Measurements from ENCODE around the gene ARID3A.
"Not testable (repeated sequence)": the region's sequence is repeated elsewhere in the genome, so short reads cannot be mapped to it uniquely, and the experiment has no call there.

The ARID3A gene

GRCh38 chr19:945401-946252 lies 19.8 kb downstream of the ARID3A start:
- DNase-seq (ENCODE audit: low read depth in 2 of 3, low spot score in 1 of 3), result no peak

- no peak for DNase-seq (ENCODE audit: low read depth in 2 of 3, low spot score in 1 of 3)
Observed at GRCh38 chr19:947090-947706, 21.4 kb downstream of the ARID3A start.

- no peak for DNase-seq (ENCODE audit: low read depth in 2 of 3, low spot score in 1 of 3)
Observed at GRCh38 chr19:947707-948539, 22.1 kb downstream of the ARID3A start.

- DNase-seq (ENCODE audit: low read depth in 2 of 3, low spot score in 1 of 3), result no peak
Observed at GRCh38 chr19:948842-949496, 23.1 kb downstream of the ARID3A start.

GRCh38 chr19:950352-951066 lies 24.7 kb downstream of the ARID3A start:
- no peak for DNase-seq (ENCODE audit: low read depth in 2 of 3, low spot score in 1 of 3)

- no peak for DNase-seq (ENCODE audit: low read depth in 2 of 3, low spot score in 1 of 3)
Observed at GRCh38 chr19:952049-952679, 26.3 kb downstream of the ARID3A start.

- DNase-seq (ENCODE audit: low read depth in 2 of 3, low spot score in 1 of 3), result no peak
Observed at GRCh38 chr19:952680-953444, 27.0 kb downstream of the ARID3A start.

- no peak for DNase-seq (ENCODE audit: low read depth in 2 of 3, low spot score in 1 of 3)
Observed at GRCh38 chr19:953445-954271, 27.8 kb downstream of the ARID3A start.

- DNase-seq (ENCODE audit: low read depth in 2 of 3, low spot score in 1 of 3), result no peak
Observed at GRCh38 chr19:954272-954671, 28.4 kb downstream of the ARID3A start.

- DNase-seq (ENCODE audit: low read depth in 2 of 3, low spot score in 1 of 3), result no peak
Observed at GRCh38 chr19:954672-955494, 29.0 kb downstream of the ARID3A start.

- DNase-seq (ENCODE audit: low read depth in 2 of 3, low spot score in 1 of 3), result no peak
Observed at GRCh38 chr19:955803-956765, 30.2 kb downstream of the ARID3A start.

GRCh38 chr19:956766-957440 lies 31.1 kb downstream of the ARID3A start:
- DNase-seq (ENCODE audit: low read depth in 2 of 3, low spot score in 1 of 3), result no peak

- not testable (repeated sequence) for DNase-seq (ENCODE audit: low read depth in 2 of 3, low spot score in 1 of 3)
Observed at GRCh38 chr19:957578-957977, 31.7 kb downstream of the ARID3A start.

GRCh38 chr19:958967-959855 lies 33.4 kb downstream of the ARID3A start:
- DNase-seq (ENCODE audit: low read depth in 2 of 3, low spot score in 1 of 3), result peak; percentile 36 to 48 (median 42)

- no peak for DNase-seq (ENCODE audit: low read depth in 2 of 3, low spot score in 1 of 3)
Observed at GRCh38 chr19:960020-960419, 34.2 kb downstream of the ARID3A start.
